Endothelial cell of umbilical vein (primary cell): ENCODE data around the gene NRCAM. TPM values are rescaled to one million over a fixed set of nuclear protein-coding genes. Genes with fewer than 3 reads are reported as not detected.
A peak's percentile ranks its signal among the peaks of the same experiment; 100 is the strongest.

Experiments used
- BruUV-seq: library from RNA; stranded (reverse); fragments of 400-500 nt; replicated peaks from 2 replicates; lab custom pipeline; 2021; lab: Mats Ljungman, UMichigan
- CTCF ChIA-PET: fragments of 300-600, 350-600 bp; sonication (Branson Sonifier 250); formaldehyde crosslinking; loops from one replicate; lab custom pipeline; 2021; ENCODE audit warnings: antibody characterized with exemption, inconsistent platforms; lab: Charles Lee
- POLR2A ChIA-PET: fragments of 300-600, 350-600 bp; sonication (Branson Sonifier 250); formaldehyde crosslinking; loops from one replicate; lab custom pipeline; 2021; ENCODE audit warnings: antibody characterized with exemption, inconsistent platforms; lab: Charles Lee
- DNase-seq: peaks from one replicate; pipeline ENCODE4 v3.0.0-alpha.2; 2011; ENCODE audit warnings: low read depth, low spot score
- FAIRE-seq: peaks from 2 replicates; lab custom pipeline; 2011; peaks lifted over from hg19 to GRCh38; lab: Jason Lieb, UNC
- H2AFZ ChIP-seq: 2 replicates; pipeline ENCODE4 v1.6.0; 2012; ENCODE audit warnings: low read depth, low read length, control low read depth, inconsistent platforms
- H3K27ac ChIP-seq: 2 replicates; pipeline ENCODE4 v1.5.1; 2011; ENCODE audit warnings: low read depth, mild to moderate bottlenecking, control low read depth, low read length, moderate library complexity; ENCODE audit not compliant: insufficient read depth
- H3K27me3 ChIP-seq, 2 experiments: 2 replicates each; pipeline versions ENCODE4 v1.6.0 to v1.6.1; 2011; ENCODE audit warnings: low read length in 2 of 2, mixed read lengths in 1 of 2; ENCODE audit not compliant: control insufficient read depth in 2 of 2, insufficient read depth in 2 of 2
- H3K36me3 ChIP-seq, 2 experiments: 2 replicates in 1 of 2; 3 replicates in 1 of 2; pipeline ENCODE4 v1.5.1; 2011; ENCODE audit warnings: low read length in 2 of 2, mild to moderate bottlenecking in 1 of 2, moderate library complexity in 1 of 2; ENCODE audit not compliant: control insufficient read depth in 2 of 2, insufficient read depth in 2 of 2; ENCODE audit errors: extremely low read depth in 1 of 2
- H3K4me1 ChIP-seq: 3 replicates; pipeline ENCODE4 v1.5.1; 2011; ENCODE audit warnings: mild to moderate bottlenecking, low read length; ENCODE audit not compliant: control insufficient read depth, insufficient read depth; ENCODE audit errors: extremely low read depth
- H3K4me2 ChIP-seq: 2 replicates; pipeline ENCODE4 v1.6.1; 2011; ENCODE audit warnings: low read length, control low read depth, mixed read lengths; ENCODE audit not compliant: insufficient read depth
- H3K4me3 ChIP-seq, 3 experiments: fragments of 200-600 bp in 1 of 3; sonication (generic), shearing (Covaris generic) in 1 of 3; replicated peaks in 1 of 3; 2 replicates each; pipeline ENCODE4 v1.5.1; 2011 to 2016; ENCODE audit warnings: control low read depth in 3 of 3, low read length in 3 of 3, mild to moderate bottlenecking in 2 of 3, inconsistent platforms in 1 of 3, low read depth in 1 of 3, moderate library complexity in 1 of 3; ENCODE audit not compliant: insufficient read depth in 1 of 3
- H3K79me2 ChIP-seq: 2 replicates; pipeline ENCODE4 v1.6.0; 2012; ENCODE audit warnings: low read length, inconsistent platforms; ENCODE audit not compliant: control insufficient read depth, insufficient read depth
- H3K9ac ChIP-seq: replicated peaks from 2 replicates; pipeline ENCODE3; 2011; ENCODE audit warnings: low read length, control low read depth; ENCODE audit not compliant: insufficient read depth; ENCODE audit errors: extremely low read depth
- H3K9me1 ChIP-seq: replicated peaks from 3 replicates; pipeline ENCODE4 v1.6.0; 2011; ENCODE audit warnings: mild to moderate bottlenecking, low read length; ENCODE audit not compliant: control insufficient read depth, insufficient read depth; ENCODE audit errors: extremely low read depth
- H3K9me3 ChIP-seq: replicated peaks from 2 replicates; pipeline ENCODE4 v1.5.1; 2012; ENCODE audit warnings: low read length, inconsistent platforms; ENCODE audit not compliant: control insufficient read depth, insufficient read depth
- H4K20me1 ChIP-seq: replicated peaks from 2 replicates; pipeline ENCODE3; 2011; ENCODE audit warnings: mild to moderate bottlenecking, low read length; ENCODE audit not compliant: control insufficient read depth, insufficient read depth; ENCODE audit errors: extremely low read depth
- EZH2 ChIP-seq: IDR thresholded peaks from 2 replicates; pipeline ENCODE4 v1.6.1; 2012; ENCODE audit warnings: borderline replicate concordance, low read depth, mild to moderate bottlenecking, moderate library complexity, low read length, inconsistent platforms; ENCODE audit not compliant: severe bottlenecking
- FOS ChIP-seq: IDR thresholded peaks from 2 replicates; pipeline ENCODE4 v1.6.1; 2011; ENCODE audit warnings: mild to moderate bottlenecking, low read length, moderate library complexity, borderline replicate concordance; ENCODE audit not compliant: insufficient read depth
- GATA2 ChIP-seq: IDR thresholded peaks from 2 replicates; pipeline ENCODE4 v1.7.0; 2011; ENCODE audit warnings: low read depth, mild to moderate bottlenecking, moderate library complexity, mixed read lengths, low read length; ENCODE audit not compliant: insufficient read length, insufficient read depth
- JUN ChIP-seq: IDR thresholded peaks from 2 replicates; pipeline ENCODE4 v1.6.1; 2011; ENCODE audit warnings: borderline replicate concordance, low read depth; ENCODE audit not compliant: insufficient read length, insufficient read depth
- MYC ChIP-seq: IDR thresholded peaks from one replicate; pipeline ENCODE4 v1.6.1; 2011; ENCODE audit warnings: mild to moderate bottlenecking, low read depth, low read length
- POLR2A ChIP-seq: IDR thresholded peaks from 2 replicates; pipeline ENCODE4 v1.6.1; 2012; ENCODE audit warnings: low read depth, mild to moderate bottlenecking, control low read depth, low read length
- POLR2AphosphoS5 ChIP-seq: IDR thresholded peaks from 2 replicates; pipeline ENCODE4 v1.6.1; 2012; ENCODE audit warnings: low read depth, mild to moderate bottlenecking, control low read depth, low read length, moderate library complexity; ENCODE audit not compliant: insufficient read depth
- dilution Hi-C: fragments of 300-500 bp; cut with MboI; formaldehyde crosslinking; loops from one replicate; pipeline ENCODE4 v1.15.0; 2019; ENCODE audit warnings: low sequenced_read_pairs; ENCODE audit not compliant: extremely low pct_ligation_motif_present
- intact Hi-C: fragments of 100-400 bp; cut with micrococcal nuclease; formaldehyde crosslinking; loops from one replicate; pipeline ENCODE4 v1.10.0; 2022
- polyA plus RNA-seq, 4 experiments: library from polyadenylated mRNA; depleted of rRNA in 3 of 4; stranded (reverse) in 3 of 4; unstranded in 1 of 4; fragments of >200 nt; gene quantifications; 2 replicates each; pipeline versions ENCODE4 v1.2.1 to v1.2.3, GENCODE V29; 2011 to 2012; ENCODE audit warnings: missing spikeins in 1 of 4
- total RNA-seq: library from RNA; stranded (reverse); gene quantifications from 2 replicates; pipeline ENCODE4 v1.2.3, GENCODE V29; 2021
- TF ChIP-seq, protein P1 (sequence below), 2 donors: IDR thresholded peaks; 1 replicate in 1 of 2; 2 replicates in 1 of 2; pipeline ENCODE4 v1.5.1; 2011; ENCODE audit warnings: low read length in 2 of 2, mild to moderate bottlenecking in 2 of 2, moderate library complexity in 2 of 2, control low read depth in 1 of 2, inconsistent platforms in 1 of 2, low read depth in 1 of 2; ENCODE audit not compliant: insufficient read depth in 1 of 2; ENCODE audit errors: extremely low read depth in 1 of 2
- TF ChIP-seq, protein P2 (sequence below): IDR thresholded peaks from 2 replicates; pipeline ENCODE4 v1.6.1; 2011; ENCODE audit not compliant: insufficient read depth, insufficient read length

Gene NRCAM
- total and polyA plus RNA-seq, 2 donors (not counting 3 experiments of a cell fraction or from before 2014, with no cell fraction given), result 26.0 to 47.6 TPM

DNA sequence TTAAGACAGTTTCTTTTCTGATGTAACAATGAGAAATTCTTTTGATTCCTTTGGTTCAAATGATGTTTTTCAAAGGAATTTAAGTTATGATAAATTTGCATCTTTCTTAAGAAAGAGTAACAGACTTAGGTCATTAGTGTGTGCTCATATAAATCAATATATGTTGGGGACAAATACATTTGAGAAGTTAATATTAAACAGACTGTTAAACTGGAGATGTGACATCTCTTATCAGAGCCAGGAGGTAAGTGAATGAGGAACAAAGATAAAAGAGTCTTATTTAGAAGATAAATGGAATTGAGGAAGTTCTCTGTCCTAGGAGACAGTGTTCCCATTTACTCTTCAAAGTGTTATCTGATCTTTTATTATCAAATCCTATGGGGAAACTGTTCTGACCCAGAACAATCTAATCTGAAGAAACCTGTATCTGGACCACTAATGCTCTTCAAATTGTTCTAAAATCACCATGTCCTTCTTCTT is 221.2 kb downstream of the NRCAM start:
- peak; percentile 83 for FAIRE-seq
- Histone ChIP-seq H3K27ac (peak overlapping the region; percentile 64), H2AFZ (peak overlapping the region; percentile 36), H3K36me3 (peaks cover 0 to 4% of the 10 kb centered on the region in 2 experiments), H3K9me1 (no peaks in the 10 kb centered on the region), H3K79me2 (no peaks in the 10 kb centered on the region), H3K4me2 (peak overlapping the region; percentile 44), H3K4me1 (peaks cover 28% of the 10 kb centered on the region), H3K4me3 (no peak overlapping the region), H3K9me3 (no peaks in the 10 kb centered on the region), H4K20me1 (no peaks in the 10 kb centered on the region), H3K27me3 (no peaks in the 10 kb centered on the region), H3K9ac (peak overlapping the region; percentile 21)
- intact Hi-C loops (no loop called here), dilution Hi-C loops (no loop called here)
- no peak for TF ChIP-seq JUN
- no peak for TF ChIP-seq GATA2
- TF ChIP-seq POLR2A, result no peak
- TF ChIP-seq MYC, result no peak
- no peak for TF ChIP-seq EZH2
- no peak for TF ChIP-seq FOS
- TF ChIP-seq POLR2AphosphoS5, result no peak
- TF ChIP-seq, protein P1, sequence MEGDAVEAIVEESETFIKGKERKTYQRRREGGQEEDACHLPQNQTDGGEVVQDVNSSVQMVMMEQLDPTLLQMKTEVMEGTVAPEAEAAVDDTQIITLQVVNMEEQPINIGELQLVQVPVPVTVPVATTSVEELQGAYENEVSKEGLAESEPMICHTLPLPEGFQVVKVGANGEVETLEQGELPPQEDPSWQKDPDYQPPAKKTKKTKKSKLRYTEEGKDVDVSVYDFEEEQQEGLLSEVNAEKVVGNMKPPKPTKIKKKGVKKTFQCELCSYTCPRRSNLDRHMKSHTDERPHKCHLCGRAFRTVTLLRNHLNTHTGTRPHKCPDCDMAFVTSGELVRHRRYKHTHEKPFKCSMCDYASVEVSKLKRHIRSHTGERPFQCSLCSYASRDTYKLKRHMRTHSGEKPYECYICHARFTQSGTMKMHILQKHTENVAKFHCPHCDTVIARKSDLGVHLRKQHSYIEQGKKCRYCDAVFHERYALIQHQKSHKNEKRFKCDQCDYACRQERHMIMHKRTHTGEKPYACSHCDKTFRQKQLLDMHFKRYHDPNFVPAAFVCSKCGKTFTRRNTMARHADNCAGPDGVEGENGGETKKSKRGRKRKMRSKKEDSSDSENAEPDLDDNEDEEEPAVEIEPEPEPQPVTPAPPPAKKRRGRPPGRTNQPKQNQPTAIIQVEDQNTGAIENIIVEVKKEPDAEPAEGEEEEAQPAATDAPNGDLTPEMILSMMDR (IDR thresholded peaks at IDR 0.05; ENCODE audit: extremely low read depth in 1 of 2, insufficient read depth in 1 of 2, low read depth in 1 of 2, low read length in 2 of 2), result no peak
- TF ChIP-seq, protein P2, sequence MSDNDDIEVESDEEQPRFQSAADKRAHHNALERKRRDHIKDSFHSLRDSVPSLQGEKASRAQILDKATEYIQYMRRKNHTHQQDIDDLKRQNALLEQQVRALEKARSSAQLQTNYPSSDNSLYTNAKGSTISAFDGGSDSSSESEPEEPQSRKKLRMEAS, result no peak
- DNase-seq, result peak; percentile 54
- BruUV-seq, result no TSS peak
- CTCF ChIA-PET, result interaction anchor here (1.0 to 1.5 kb wide), 2 partner anchors 9 to 58 kb away, joined by 3 to 4 read pairs; no protein-coding TSS in a partner anchor
- POLR2A ChIA-PET, result no interaction called here
